OCI-LY3 (cell line): Measurements from ENCODE around the gene EVX2.

Experiments used
- CTCF ChIP-seq: fragments of 200-600, 300-600 bp; sonication (generic); IDR thresholded peaks from 2 replicates; pipeline ENCODE4 v1.5.1; 2014; ENCODE audit warnings: antibody characterized with exemption, low read length, low read depth
- EZH2phosphoT487 ChIP-seq: fragments of 200-600 bp; shearing (Covaris generic); IDR thresholded peaks from 2 replicates; pipeline ENCODE4 v1.6.1; 2018; ENCODE audit warnings: antibody characterized with exemption, mixed run types, low read depth

GRCh38 chr2:176107731-176108181, 24.0 kb upstream of the EVX2 start:
- TF ChIP-seq CTCF (no peak), EZH2phosphoT487 (no peak)
